ENCODE data around the gene SLC4A11. TPM values are rescaled to one million over a fixed set of nuclear protein-coding genes. Genes with fewer than 3 reads are reported as not detected.

The SLC4A11 gene
- total and polyA plus RNA-seq, 2 donors (not counting 1 experiment from before 2014, with no cell fraction given), result 0.56 to 1.7 TPM

- Histone ChIP-seq H2AFZ (ENCODE audit: low read length) (no peak overlapping the region), H3K27ac (ENCODE audit: insufficient read depth, low read length) (no peak overlapping the region)
- TF ChIP-seq CTCF (conservative IDR thresholded peaks at IDR 0.05 in 1 of 2, IDR thresholded peaks at IDR 0.05 in 1 of 2; ENCODE audit: low read depth in 1 of 2, low read length in 2 of 2) (no peak), EZH2 (IDR thresholded peaks at IDR 0.05; ENCODE audit: low read length, missing control alignments) (no peak)
Observed at GRCh38 chr20:3224681-3225421, 14.1 kb downstream of the SLC4A11 start.

GRCh38 chr20:3223994-3224680 lies 14.9 kb downstream of the SLC4A11 start:
- H3K9me3 ChIP-seq (ENCODE audit: control insufficient read depth, insufficient read depth, low read depth, low read length), result no peaks in the 10 kb centered on the region
- DNase-seq (ENCODE audit: low read depth in 2 of 2), result no peak
- no peaks in the 10 kb centered on the region for H3K79me2 ChIP-seq (ENCODE audit: control insufficient read depth, insufficient read depth, low read length)
- no peak overlapping the region for H3K4me2 ChIP-seq (ENCODE audit: extremely low read depth, insufficient read depth, low read length)
- H3K27me3 ChIP-seq (ENCODE audit: control insufficient read depth, insufficient read depth, low read length), result no peaks in the 10 kb centered on the region
- no peak overlapping the region for H3K9ac ChIP-seq (ENCODE audit: insufficient read depth, low read length)
- H4K20me1 ChIP-seq (ENCODE audit: control insufficient read depth, extremely low read depth, insufficient read depth, low read length), result no peaks in the 10 kb centered on the region
- TF ChIP-seq CTCF (conservative IDR thresholded peaks at IDR 0.05 in 1 of 2, IDR thresholded peaks at IDR 0.05 in 1 of 2; ENCODE audit: low read depth in 1 of 2, low read length in 2 of 2) (no peak), EZH2 (IDR thresholded peaks at IDR 0.05; ENCODE audit: low read length, missing control alignments) (no peak)
- H3K27ac ChIP-seq (ENCODE audit: insufficient read depth, low read length), result no peak overlapping the region
- H3K4me1 ChIP-seq (ENCODE audit: control insufficient read depth, extremely low read depth, insufficient read depth, low read length), result no peaks in the 10 kb centered on the region
- no peak overlapping the region for H3K4me3 ChIP-seq (replicated peaks in 1 of 4; ENCODE audit: control extremely low read depth in 1 of 4, insufficient read depth in 1 of 4, low read depth in 3 of 4, low read length in 4 of 4)
- peaks cover 5% of the 10 kb centered on the region for H3K36me3 ChIP-seq (ENCODE audit: control insufficient read depth, insufficient read depth, low read length)
- no peak overlapping the region for H2AFZ ChIP-seq (ENCODE audit: low read length)

More at GRCh38 chr20:3224681-3225421, 14.1 kb downstream of the SLC4A11 start:
- DNase-seq (ENCODE audit: low read depth in 2 of 2), result no peak
- no peaks in the 10 kb centered on the region for H4K20me1 ChIP-seq (ENCODE audit: control insufficient read depth, extremely low read depth, insufficient read depth, low read length)
- no peaks in the 10 kb centered on the region for H3K4me1 ChIP-seq (ENCODE audit: control insufficient read depth, extremely low read depth, insufficient read depth, low read length)
- H3K4me2 ChIP-seq (ENCODE audit: extremely low read depth, insufficient read depth, low read length), result no peak overlapping the region
- no peaks in the 10 kb centered on the region for H3K27me3 ChIP-seq (ENCODE audit: control insufficient read depth, insufficient read depth, low read length)
- no peak overlapping the region for H3K4me3 ChIP-seq (replicated peaks in 1 of 4; ENCODE audit: control extremely low read depth in 1 of 4, insufficient read depth in 1 of 4, low read depth in 3 of 4, low read length in 4 of 4)
- no peaks in the 10 kb centered on the region for H3K79me2 ChIP-seq (ENCODE audit: control insufficient read depth, insufficient read depth, low read length)
- H3K9ac ChIP-seq (ENCODE audit: insufficient read depth, low read length), result no peak overlapping the region
- no peaks in the 10 kb centered on the region for H3K9me3 ChIP-seq (ENCODE audit: control insufficient read depth, insufficient read depth, low read depth, low read length)
- peaks cover 4% of the 10 kb centered on the region for H3K36me3 ChIP-seq (ENCODE audit: control insufficient read depth, insufficient read depth, low read length)

- H3K9me3 ChIP-seq (ENCODE audit: control insufficient read depth, insufficient read depth, low read depth, low read length), result no peaks in the 10 kb centered on the region
- H4K20me1 ChIP-seq (ENCODE audit: control insufficient read depth, extremely low read depth, insufficient read depth, low read length), result no peaks in the 10 kb centered on the region
- no peak overlapping the region for H3K27ac ChIP-seq (ENCODE audit: insufficient read depth, low read length)
- no peaks in the 10 kb centered on the region for H3K27me3 ChIP-seq (ENCODE audit: control insufficient read depth, insufficient read depth, low read length)
- H3K4me1 ChIP-seq (ENCODE audit: control insufficient read depth, extremely low read depth, insufficient read depth, low read length), result no peaks in the 10 kb centered on the region
- no peak overlapping the region for H3K9ac ChIP-seq (ENCODE audit: insufficient read depth, low read length)
- H3K4me2 ChIP-seq (ENCODE audit: extremely low read depth, insufficient read depth, low read length), result no peak overlapping the region
- no peak overlapping the region for H3K4me3 ChIP-seq (replicated peaks in 1 of 4; ENCODE audit: control extremely low read depth in 1 of 4, insufficient read depth in 1 of 4, low read depth in 3 of 4, low read length in 4 of 4)
- TF ChIP-seq EZH2 (IDR thresholded peaks at IDR 0.05; ENCODE audit: low read length, missing control alignments) (no peak), CTCF (conservative IDR thresholded peaks at IDR 0.05 in 1 of 2, IDR thresholded peaks at IDR 0.05 in 1 of 2; ENCODE audit: low read depth in 1 of 2, low read length in 2 of 2) (no peak)
- H3K36me3 ChIP-seq (ENCODE audit: control insufficient read depth, insufficient read depth, low read length), result peaks cover 7% of the 10 kb centered on the region
- no peaks in the 10 kb centered on the region for H3K79me2 ChIP-seq (ENCODE audit: control insufficient read depth, insufficient read depth, low read length)
- no peak for DNase-seq (ENCODE audit: low read depth in 2 of 2)
- no peak overlapping the region for H2AFZ ChIP-seq (ENCODE audit: low read length)
Observed at GRCh38 chr20:3223651-3223993, 15.4 kb downstream of the SLC4A11 start.

Measured in fibroblast of lung (primary cell).